ENCODE results near the gene CLPTM1. TPM values are rescaled to one million over a fixed set of nuclear protein-coding genes. Genes with fewer than 3 reads are reported as not detected.

Gene CLPTM1
- total RNA-seq, 1 donor from 2014 or later: 93.2 TPM

DNA sequence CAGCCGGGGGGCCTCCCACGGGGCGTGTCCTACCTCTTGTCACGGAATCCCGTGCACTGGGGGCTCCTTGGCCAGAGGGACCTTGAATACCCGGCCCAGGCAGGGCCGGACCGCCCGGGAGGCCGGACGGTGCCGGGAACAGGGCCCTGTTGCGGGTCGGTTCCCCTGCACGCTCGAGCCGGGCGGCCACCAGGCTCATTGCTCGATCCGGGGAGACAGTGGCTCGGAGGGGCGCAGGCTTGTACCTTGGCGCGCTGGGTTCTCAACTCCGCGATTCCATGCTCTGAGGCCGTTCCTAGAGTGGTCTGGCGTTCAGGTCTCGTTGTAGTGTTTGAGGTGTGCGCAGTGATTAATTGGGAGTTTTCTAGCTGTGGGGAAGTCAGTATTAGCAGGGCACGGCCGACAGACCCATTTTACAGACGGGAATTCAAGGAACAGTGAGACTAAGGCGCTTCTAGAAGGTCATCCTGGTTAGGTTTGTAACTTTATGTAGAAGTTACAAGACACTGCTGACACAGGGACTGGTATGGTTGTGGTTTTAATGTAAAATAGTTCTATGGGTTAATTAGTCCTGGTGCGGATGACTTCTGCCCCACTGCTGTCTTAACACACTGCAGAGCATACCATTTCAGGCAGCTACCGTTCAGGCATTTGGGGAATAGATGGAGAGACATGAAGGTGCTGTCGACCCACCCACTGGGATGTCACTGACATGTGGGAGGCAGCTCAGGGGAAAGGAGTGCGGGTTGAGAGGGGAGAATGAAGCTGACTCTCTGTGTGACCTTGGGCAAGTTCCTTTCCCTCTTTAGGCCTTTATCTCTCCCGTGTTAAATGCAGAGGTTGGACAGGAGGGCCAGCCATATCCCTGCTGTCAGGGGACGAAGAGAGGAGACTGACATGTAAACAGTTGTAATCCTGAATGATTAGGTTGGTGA, 592 bp downstream of the CLPTM1 start:
- Mint-ChIP-seq H3K27me3 (ENCODE audit: low read depth) (peaks cover 2% of the 10 kb centered on the region), H3K27ac (ENCODE audit: unreplicated experiment) (peak overlapping the region; percentile 97), H3K4me1 (peaks cover 41% of the 10 kb centered on the region)

DNA sequence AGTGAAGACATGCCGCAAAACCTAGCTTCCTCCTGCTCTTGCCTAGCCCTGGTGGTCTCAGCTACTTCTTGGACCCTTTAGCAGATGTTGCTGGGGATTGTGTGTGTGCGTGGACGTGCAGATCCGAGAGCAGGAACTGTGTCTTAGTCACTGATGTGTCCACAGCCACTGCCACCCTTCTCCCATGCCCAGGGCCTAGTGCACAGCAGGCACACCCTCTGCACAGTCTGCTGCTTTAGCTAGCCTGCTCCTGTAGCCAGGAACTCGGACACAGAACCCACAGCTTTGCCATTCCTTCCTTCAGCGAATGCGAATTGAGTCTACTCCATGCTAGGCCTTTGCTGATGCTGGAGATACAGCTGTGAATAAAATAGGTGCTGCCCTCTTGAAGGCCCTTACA, 2.3 kb downstream of the CLPTM1 start:
- Mint-ChIP-seq H3K36me3 (ENCODE audit: low read depth) (no peaks in the 10 kb centered on the region), H3K4me3 (peak overlapping the region; percentile 97), H3K27me3 (ENCODE audit: low read depth) (peaks cover 2% of the 10 kb centered on the region), H3K27ac (ENCODE audit: unreplicated experiment) (no peak overlapping the region), H3K4me1 (peaks cover 36% of the 10 kb centered on the region), H3K9me3 (no peaks in the 10 kb centered on the region)
- no peak for DNase-seq (ENCODE audit: low read depth, low spot score)
- TF ChIP-seq, protein P1, sequence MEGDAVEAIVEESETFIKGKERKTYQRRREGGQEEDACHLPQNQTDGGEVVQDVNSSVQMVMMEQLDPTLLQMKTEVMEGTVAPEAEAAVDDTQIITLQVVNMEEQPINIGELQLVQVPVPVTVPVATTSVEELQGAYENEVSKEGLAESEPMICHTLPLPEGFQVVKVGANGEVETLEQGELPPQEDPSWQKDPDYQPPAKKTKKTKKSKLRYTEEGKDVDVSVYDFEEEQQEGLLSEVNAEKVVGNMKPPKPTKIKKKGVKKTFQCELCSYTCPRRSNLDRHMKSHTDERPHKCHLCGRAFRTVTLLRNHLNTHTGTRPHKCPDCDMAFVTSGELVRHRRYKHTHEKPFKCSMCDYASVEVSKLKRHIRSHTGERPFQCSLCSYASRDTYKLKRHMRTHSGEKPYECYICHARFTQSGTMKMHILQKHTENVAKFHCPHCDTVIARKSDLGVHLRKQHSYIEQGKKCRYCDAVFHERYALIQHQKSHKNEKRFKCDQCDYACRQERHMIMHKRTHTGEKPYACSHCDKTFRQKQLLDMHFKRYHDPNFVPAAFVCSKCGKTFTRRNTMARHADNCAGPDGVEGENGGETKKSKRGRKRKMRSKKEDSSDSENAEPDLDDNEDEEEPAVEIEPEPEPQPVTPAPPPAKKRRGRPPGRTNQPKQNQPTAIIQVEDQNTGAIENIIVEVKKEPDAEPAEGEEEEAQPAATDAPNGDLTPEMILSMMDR (conservative IDR thresholded peaks at IDR 0.05): no peak

More for the DNA sequence above, 592 bp downstream of the CLPTM1 start:
- TF ChIP-seq, protein P1 (conservative IDR thresholded peaks at IDR 0.05): no peak
- DNase-seq (ENCODE audit: low read depth, low spot score): no peak
- H3K4me3 Mint-ChIP-seq: peak overlapping the region; percentile 97
- no peaks in the 10 kb centered on the region for H3K36me3 Mint-ChIP-seq (ENCODE audit: low read depth)
- H3K9me3 Mint-ChIP-seq: no peaks in the 10 kb centered on the region

DNA sequence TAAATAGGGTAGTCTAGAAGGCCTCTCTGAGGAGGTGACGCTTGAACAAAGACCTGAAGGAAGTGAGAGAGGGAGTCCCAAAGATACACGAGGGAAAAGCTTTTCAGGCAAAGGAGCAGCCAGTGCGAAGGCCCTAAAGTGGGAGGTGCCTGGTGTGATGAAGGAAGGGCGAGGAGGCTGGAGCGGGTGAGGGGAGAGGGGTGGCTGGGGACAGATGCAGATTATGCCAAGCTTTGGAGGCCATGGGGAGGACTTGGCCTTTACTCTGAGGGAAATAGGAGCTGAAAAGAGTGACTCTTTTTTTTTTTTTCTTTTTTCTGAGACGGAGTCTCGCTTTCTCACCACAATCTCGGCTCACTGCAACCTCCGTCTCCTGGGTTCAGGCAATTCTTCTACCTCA, 2.9 kb downstream of the CLPTM1 start:
- no peak for DNase-seq (ENCODE audit: low read depth, low spot score)
- no peaks in the 10 kb centered on the region for H3K9me3 Mint-ChIP-seq
- peaks cover 36% of the 10 kb centered on the region for H3K4me1 Mint-ChIP-seq
- no peak overlapping the region for H3K27ac Mint-ChIP-seq (ENCODE audit: unreplicated experiment)
- H3K36me3 Mint-ChIP-seq (ENCODE audit: low read depth): no peaks in the 10 kb centered on the region
- TF ChIP-seq, protein P1 (conservative IDR thresholded peaks at IDR 0.05): no peak
- peak overlapping the region; percentile 97 for H3K4me3 Mint-ChIP-seq
- H3K27me3 Mint-ChIP-seq (ENCODE audit: low read depth): peaks cover 2% of the 10 kb centered on the region

DNA sequence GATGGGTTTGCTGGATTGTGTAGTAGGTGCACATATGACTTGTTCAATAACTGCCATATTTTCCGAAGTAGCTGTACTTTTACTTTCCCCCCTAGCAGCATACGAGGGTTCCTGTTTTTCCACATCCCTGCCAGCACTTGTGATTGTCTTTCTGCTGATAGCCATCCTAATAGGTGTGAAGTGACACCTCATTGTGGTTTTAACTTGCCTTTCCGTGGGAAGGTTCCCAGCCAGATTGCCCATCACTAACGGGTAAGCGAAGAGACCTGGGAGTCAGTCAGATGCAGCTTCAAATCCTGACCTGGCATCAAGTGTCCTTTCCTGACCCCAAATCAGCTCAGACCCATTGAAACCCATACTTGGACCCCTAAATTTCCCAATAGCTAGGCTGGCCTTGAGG, 4.5 kb downstream of the CLPTM1 start:
- peaks cover 2% of the 10 kb centered on the region for H3K27me3 Mint-ChIP-seq (ENCODE audit: low read depth)
- peak overlapping the region; percentile 58 for H3K4me3 Mint-ChIP-seq
- H3K36me3 Mint-ChIP-seq (ENCODE audit: low read depth): no peaks in the 10 kb centered on the region
- H3K9me3 Mint-ChIP-seq: no peaks in the 10 kb centered on the region
- H3K4me1 Mint-ChIP-seq: peaks cover 27% of the 10 kb centered on the region
- TF ChIP-seq, protein P1 (conservative IDR thresholded peaks at IDR 0.05): no peak
- H3K27ac Mint-ChIP-seq (ENCODE audit: unreplicated experiment): no peak overlapping the region
- no peak for DNase-seq (ENCODE audit: low read depth, low spot score)

DNA sequence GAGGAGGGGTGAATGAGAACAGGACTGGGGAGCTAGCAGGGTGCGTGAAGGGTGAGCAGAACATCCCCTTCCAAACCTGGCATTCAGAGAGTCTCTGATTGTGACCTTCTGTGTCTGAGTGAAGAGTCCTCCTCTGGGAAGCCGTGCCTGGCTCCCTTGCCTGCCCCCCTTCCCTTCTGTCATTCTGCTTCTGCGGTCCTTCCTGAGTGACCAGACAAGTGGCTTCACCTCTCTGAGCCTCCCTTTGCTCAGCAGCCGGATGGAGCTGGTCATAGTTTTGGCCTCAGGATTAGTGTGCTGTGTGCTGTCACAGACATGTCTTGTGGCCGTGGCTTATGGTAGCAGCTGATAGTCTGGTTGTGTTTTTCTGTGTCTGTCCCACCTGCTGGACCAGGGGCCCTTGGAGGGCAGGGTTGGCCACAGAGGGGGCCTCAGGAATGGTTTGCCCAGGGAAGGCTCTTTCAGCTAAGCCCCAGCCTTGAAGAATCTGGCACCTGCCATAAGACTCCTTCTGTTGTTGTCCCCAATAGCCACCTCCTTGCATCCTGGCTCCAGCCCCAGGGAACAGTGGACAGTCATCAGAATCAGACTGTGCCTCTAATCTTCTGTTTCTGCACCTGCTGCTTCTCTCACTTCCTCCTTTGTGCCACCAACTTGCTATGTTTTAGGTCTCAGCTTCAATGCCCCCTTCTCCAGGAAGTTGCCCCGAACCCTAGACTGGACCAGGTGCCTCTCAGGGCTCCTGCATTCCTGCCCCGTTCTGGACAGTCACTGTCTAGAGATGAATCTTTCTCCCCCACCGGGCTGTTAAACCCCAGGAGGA, 5.9 kb downstream of the CLPTM1 start:
- H3K4me1 Mint-ChIP-seq: peaks cover 16% of the 10 kb centered on the region
- TF ChIP-seq, protein P1 (conservative IDR thresholded peaks at IDR 0.05): no peak
- no peak for DNase-seq (ENCODE audit: low read depth, low spot score)
- H3K36me3 Mint-ChIP-seq (ENCODE audit: low read depth): no peaks in the 10 kb centered on the region
- no peaks in the 10 kb centered on the region for H3K9me3 Mint-ChIP-seq
- H3K27me3 Mint-ChIP-seq (ENCODE audit: low read depth): no peaks in the 10 kb centered on the region
- H3K27ac Mint-ChIP-seq (ENCODE audit: unreplicated experiment): no peak overlapping the region
- peak overlapping the region; percentile 48 for H3K4me3 Mint-ChIP-seq
